Measurements from ENCODE around the gene BMS1.

Gene BMS1

GRCh38 chr10:42875798-42876341 is 93.3 kb downstream of the BMS1 start:
- Histone ChIP-seq H3K4me3 (ENCODE audit: control insufficient read depth in 1 of 7, extremely low read depth in 1 of 7, insufficient read depth in 4 of 7, low read depth in 2 of 7, low read length in 6 of 7) (no peak overlapping the region), H3K36me3 (ENCODE audit: control insufficient read depth in 4 of 4, insufficient read depth in 4 of 4, low read length in 3 of 4) (no peaks in the 10 kb centered on the region), H3K27ac (ENCODE audit: insufficient read depth in 1 of 2, low read depth in 1 of 2, low read length in 2 of 2, poor library complexity in 1 of 2, severe bottlenecking in 2 of 2) (no peak overlapping the region), H3K9me3 (ENCODE audit: control extremely low read depth in 1 of 5, control insufficient read depth in 4 of 5, insufficient read depth in 2 of 5, low read depth in 1 of 5, low read length in 4 of 5) (no peaks in the 10 kb centered on the region), H3K4me1 (ENCODE audit: control extremely low read depth in 1 of 4, control insufficient read depth in 4 of 4, insufficient read depth in 4 of 4, low read length in 3 of 4) (no peaks in the 10 kb centered on the region), H3K27me3 (replicated peaks in 2 of 5; ENCODE audit: control insufficient read depth in 4 of 5, insufficient read depth in 5 of 5, low read length in 4 of 5) (no peaks in the 10 kb centered on the region)
- WGBS (ENCODE audit: insufficient coverage) = 77% methylated on average over 2 of the region's 12 CpGs
- DNase-seq = no peak
- POLR2A ChIA-PET = no interaction called here
- CTCF ChIA-PET = no interaction called here

GRCh38 chr10:42876476-42876875 is 93.9 kb downstream of the BMS1 start:
- ChIA-PET CTCF (interaction anchor here (1.7 kb wide), 1 partner anchor 10 kb away, joined by 4 read pairs; no protein-coding TSS in a partner anchor), POLR2A (no interaction called here)
- H3K4me1 ChIP-seq (ENCODE audit: control extremely low read depth in 1 of 4, control insufficient read depth in 4 of 4, insufficient read depth in 4 of 4, low read length in 3 of 4) = no peaks in the 10 kb centered on the region
- H3K36me3 ChIP-seq (ENCODE audit: control insufficient read depth in 4 of 4, insufficient read depth in 4 of 4, low read length in 3 of 4) = no peaks in the 10 kb centered on the region
- H3K27me3 ChIP-seq (replicated peaks in 2 of 5; ENCODE audit: control insufficient read depth in 4 of 5, insufficient read depth in 5 of 5, low read length in 4 of 5) = no peaks in the 10 kb centered on the region
- peaks cover 0 to 2% (median 0%) of the 10 kb centered on the region in 5 experiments for H3K9me3 ChIP-seq (ENCODE audit: control extremely low read depth in 1 of 5, control insufficient read depth in 4 of 5, insufficient read depth in 2 of 5, low read depth in 1 of 5, low read length in 4 of 5)
- no peak overlapping the region for H3K4me3 ChIP-seq (ENCODE audit: control insufficient read depth in 1 of 7, extremely low read depth in 1 of 7, insufficient read depth in 4 of 7, low read depth in 2 of 7, low read length in 6 of 7)
- no peak overlapping the region for H3K27ac ChIP-seq (ENCODE audit: insufficient read depth in 1 of 2, low read depth in 1 of 2, low read length in 2 of 2, poor library complexity in 1 of 2, severe bottlenecking in 2 of 2)
- 95% methylated on average over 7 of the region's 9 CpGs for WGBS (ENCODE audit: insufficient coverage)
- DNase-seq = no peak

GRCh38 chr10:42876945-42877344 is 94.3 kb downstream of the BMS1 start:
- POLR2A ChIA-PET = no interaction called here
- H3K27me3 ChIP-seq (replicated peaks in 2 of 5; ENCODE audit: control insufficient read depth in 4 of 5, insufficient read depth in 5 of 5, low read length in 4 of 5) = no peaks in the 10 kb centered on the region
- DNase-seq = no peak
- no peak overlapping the region for H3K27ac ChIP-seq (ENCODE audit: insufficient read depth in 1 of 2, low read depth in 1 of 2, low read length in 2 of 2, poor library complexity in 1 of 2, severe bottlenecking in 2 of 2)
- CTCF ChIA-PET = interaction anchor here (1.1 to 1.7 kb wide), 3 partner anchors 9 to 216 kb away, joined by 4 read pairs; no protein-coding TSS in a partner anchor
- peaks cover 0 to 4% (median 0%) of the 10 kb centered on the region in 5 experiments for H3K9me3 ChIP-seq (ENCODE audit: control extremely low read depth in 1 of 5, control insufficient read depth in 4 of 5, insufficient read depth in 2 of 5, low read depth in 1 of 5, low read length in 4 of 5)
- no peaks in the 10 kb centered on the region for H3K4me1 ChIP-seq (ENCODE audit: control extremely low read depth in 1 of 4, control insufficient read depth in 4 of 4, insufficient read depth in 4 of 4, low read length in 3 of 4)
- H3K36me3 ChIP-seq (ENCODE audit: control insufficient read depth in 4 of 4, insufficient read depth in 4 of 4, low read length in 3 of 4) = no peaks in the 10 kb centered on the region
- 96% methylated on average over 6 of the region's 6 CpGs for WGBS (ENCODE audit: insufficient coverage)
- H3K4me3 ChIP-seq (ENCODE audit: control insufficient read depth in 1 of 7, extremely low read depth in 1 of 7, insufficient read depth in 4 of 7, low read depth in 2 of 7, low read length in 6 of 7) = no peak overlapping the region

DNA sequence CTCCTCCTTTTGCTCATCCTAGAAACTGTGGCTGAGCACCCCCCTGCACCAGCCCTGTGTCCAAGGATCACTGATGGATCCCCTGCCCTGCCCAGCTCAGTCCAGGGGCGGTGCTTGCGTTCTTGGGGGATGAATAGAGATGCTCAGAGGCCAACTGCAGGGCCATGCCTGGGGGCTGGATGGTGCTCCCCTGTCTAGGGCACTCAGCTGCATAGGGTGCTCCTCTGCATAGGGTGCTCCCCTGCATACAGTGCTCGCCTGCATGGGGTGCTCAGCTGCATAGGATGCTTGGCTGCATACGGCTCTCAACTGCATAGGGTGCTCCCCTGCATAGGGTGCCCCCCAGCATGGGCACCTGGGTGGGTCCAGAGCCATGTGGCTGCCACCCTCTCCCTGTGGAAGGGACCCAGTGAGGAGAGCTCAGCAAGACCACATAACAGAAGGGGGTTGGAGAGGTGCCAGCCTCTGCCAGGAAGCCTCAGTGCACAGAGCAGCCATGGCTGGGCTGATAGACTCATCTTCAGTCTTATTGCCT is 95.0 kb downstream of the BMS1 start:
- ChIA-PET CTCF (interaction anchor here (1.1 to 1.7 kb wide), 4 partner anchors 10 to 216 kb away, joined by 3 to 4 read pairs (median 4); no protein-coding TSS in a partner anchor), POLR2A (no interaction called here)
- WGBS (ENCODE audit: insufficient coverage) = 98% methylated on average over 4 of the region's 4 CpGs

DNA sequence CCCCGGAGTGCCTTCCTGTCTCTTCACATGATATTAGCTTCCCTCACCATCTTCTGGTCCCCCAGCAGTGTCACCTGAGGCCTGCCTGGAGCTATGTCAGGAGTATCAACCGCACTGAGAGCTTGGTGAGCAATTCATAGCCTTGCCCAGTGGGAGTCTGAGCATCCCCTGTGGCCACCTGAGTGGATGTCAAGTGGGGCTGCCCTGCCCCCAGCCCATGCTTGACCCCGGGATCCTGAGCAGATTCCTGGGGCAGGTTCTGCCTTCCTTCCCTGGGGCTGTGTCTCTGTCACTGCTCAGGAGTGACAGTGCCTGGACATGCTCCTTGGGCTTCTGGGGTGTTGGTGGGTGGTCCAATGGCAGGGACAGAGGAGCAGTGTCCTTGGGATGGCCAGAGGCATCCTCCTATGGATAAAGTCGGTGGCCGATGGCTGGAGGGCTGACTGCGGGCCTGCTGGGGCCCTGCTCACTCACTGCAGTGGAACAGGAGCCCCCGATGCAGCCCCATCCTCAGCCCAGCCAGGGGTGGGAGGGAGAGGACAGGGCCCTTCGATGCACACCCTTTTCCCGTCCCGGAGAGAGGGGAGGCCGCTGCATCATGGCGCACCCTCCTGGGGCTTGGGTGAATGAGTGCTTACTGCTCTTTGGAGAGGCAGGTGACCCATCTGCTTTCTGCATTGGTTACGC is 95.7 kb downstream of the BMS1 start:
- H3K4me1 ChIP-seq (ENCODE audit: control extremely low read depth in 1 of 4, control insufficient read depth in 4 of 4, insufficient read depth in 4 of 4, low read length in 3 of 4) = no peaks in the 10 kb centered on the region
- H3K27ac ChIP-seq (ENCODE audit: insufficient read depth in 1 of 2, low read depth in 1 of 2, low read length in 2 of 2, poor library complexity in 1 of 2, severe bottlenecking in 2 of 2) = no peak overlapping the region
- no peak for DNase-seq
- no peak overlapping the region for H3K4me3 ChIP-seq (ENCODE audit: control insufficient read depth in 1 of 7, extremely low read depth in 1 of 7, insufficient read depth in 4 of 7, low read depth in 2 of 7, low read length in 6 of 7)
- H3K36me3 ChIP-seq (ENCODE audit: control insufficient read depth in 4 of 4, insufficient read depth in 4 of 4, low read length in 3 of 4) = no peaks in the 10 kb centered on the region
- CTCF ChIA-PET = interaction anchor here (0.6 to 1.7 kb wide), 5 partner anchors 10 to 215 kb away, joined by 3 to 4 read pairs (median 4); no protein-coding TSS in a partner anchor
- WGBS (ENCODE audit: insufficient coverage) = 98% methylated on average over 9 of the region's 13 CpGs
- H3K9me3 ChIP-seq (ENCODE audit: control extremely low read depth in 1 of 5, control insufficient read depth in 4 of 5, insufficient read depth in 2 of 5, low read depth in 1 of 5, low read length in 4 of 5) = peaks cover 0 to 12% (median 9%) of the 10 kb centered on the region in 5 experiments
- POLR2A ChIA-PET = no interaction called here
- no peaks in the 10 kb centered on the region for H3K27me3 ChIP-seq (replicated peaks in 2 of 5; ENCODE audit: control insufficient read depth in 4 of 5, insufficient read depth in 5 of 5, low read length in 4 of 5)

More for the DNA sequence above, 95.0 kb downstream of the BMS1 start:
- Histone ChIP-seq H3K27me3 (replicated peaks in 2 of 5; ENCODE audit: control insufficient read depth in 4 of 5, insufficient read depth in 5 of 5, low read length in 4 of 5) (no peaks in the 10 kb centered on the region), H3K27ac (ENCODE audit: insufficient read depth in 1 of 2, low read depth in 1 of 2, low read length in 2 of 2, poor library complexity in 1 of 2, severe bottlenecking in 2 of 2) (no peak overlapping the region), H3K9me3 (ENCODE audit: control extremely low read depth in 1 of 5, control insufficient read depth in 4 of 5, insufficient read depth in 2 of 5, low read depth in 1 of 5, low read length in 4 of 5) (peaks cover 0 to 6% (median 5%) of the 10 kb centered on the region in 5 experiments), H3K36me3 (ENCODE audit: control insufficient read depth in 4 of 4, insufficient read depth in 4 of 4, low read length in 3 of 4) (no peaks in the 10 kb centered on the region), H3K4me3 (ENCODE audit: control insufficient read depth in 1 of 7, extremely low read depth in 1 of 7, insufficient read depth in 4 of 7, low read depth in 2 of 7, low read length in 6 of 7) (no peak overlapping the region), H3K4me1 (ENCODE audit: control extremely low read depth in 1 of 4, control insufficient read depth in 4 of 4, insufficient read depth in 4 of 4, low read length in 3 of 4) (no peaks in the 10 kb centered on the region)
- no peak for DNase-seq

GRCh38 chr10:42878821-42879195 is 96.2 kb downstream of the BMS1 start:
- DNase-seq = no peak
- POLR2A ChIA-PET = no interaction called here
- Histone ChIP-seq H3K27ac (ENCODE audit: insufficient read depth in 1 of 2, low read depth in 1 of 2, low read length in 2 of 2, poor library complexity in 1 of 2, severe bottlenecking in 2 of 2) (no peak overlapping the region), H3K27me3 (replicated peaks in 2 of 5; ENCODE audit: control insufficient read depth in 4 of 5, insufficient read depth in 5 of 5, low read length in 4 of 5) (no peaks in the 10 kb centered on the region), H3K4me3 (ENCODE audit: control insufficient read depth in 1 of 7, extremely low read depth in 1 of 7, insufficient read depth in 4 of 7, low read depth in 2 of 7, low read length in 6 of 7) (no peak overlapping the region), H3K9me3 (ENCODE audit: control extremely low read depth in 1 of 5, control insufficient read depth in 4 of 5, insufficient read depth in 2 of 5, low read depth in 1 of 5, low read length in 4 of 5) (peaks cover 0 to 14% (median 9%) of the 10 kb centered on the region in 5 experiments), H3K4me1 (ENCODE audit: control extremely low read depth in 1 of 4, control insufficient read depth in 4 of 4, insufficient read depth in 4 of 4, low read length in 3 of 4) (no peaks in the 10 kb centered on the region), H3K36me3 (ENCODE audit: control insufficient read depth in 4 of 4, insufficient read depth in 4 of 4, low read length in 3 of 4) (no peaks in the 10 kb centered on the region)
- WGBS (ENCODE audit: insufficient coverage) = 93% methylated on average over 3 of the region's 3 CpGs
- CTCF ChIA-PET = interaction anchor here (0.6 kb wide), 1 partner anchor 128 kb away, joined by 3 read pairs; no protein-coding TSS in a partner anchor

All from common myeloid progenitor, CD34-positive (primary cell).